GM12878 (cell line): ENCODE data around the gene PREB. TPM values are rescaled to one million over a fixed set of nuclear protein-coding genes. Genes with fewer than 3 reads are reported as not detected.

Source experiments
- CHD1 ChIP-seq: IDR thresholded peaks from 2 replicates; pipeline ENCODE4 v1.6.1; 2012; ENCODE audit warnings: low read depth, low read length, improper control_type of control experiment
- CHD4 ChIP-seq: fragments of 200-600 bp; sonication (generic); IDR thresholded peaks from 2 replicates; pipeline ENCODE4 v1.6.1; 2016; ENCODE audit warnings: mild to moderate bottlenecking
- KLF5 ChIP-seq: fragments of 450-650 bp; IDR thresholded peaks from 2 replicates; pipeline ENCODE4 v1.6.1; 2014; ENCODE audit warnings: mild to moderate bottlenecking; ENCODE audit not compliant: partially characterized antibody
- SRF ChIP-seq, 2 experiments: IDR thresholded peaks; 2 replicates each; pipeline ENCODE4 v1.6.1; 2011; ENCODE audit warnings: low read depth in 2 of 2, low read length in 2 of 2, mild to moderate bottlenecking in 1 of 2, moderate library complexity in 1 of 2
- ZNF384 ChIP-seq: IDR thresholded peaks from 2 replicates; pipeline ENCODE4 v1.6.1; 2012; ENCODE audit warnings: low read depth, mild to moderate bottlenecking, low read length, improper control_type of control experiment, borderline replicate concordance
- polyA plus RNA-seq, 11 experiments: library from polyadenylated mRNA; depleted of rRNA in 4 of 11; unstranded in 6 of 11; stranded (reverse) in 5 of 11; fragments of >200 nt; fragmentation: Nextera tagmentation in 4 of 11; fragmentation: Illumina TruSeq in 1 of 11; extraction: Ambion mirVana in 4 of 11; extraction: Trizol in 1 of 11; gene quantifications; 1 replicate in 1 of 11; 2 replicates in 10 of 11; pipeline versions ENCODE4 v1.2.1 to v1.2.3, GENCODE V29; 2011 to 2016; ENCODE audit warnings: inconsistent platforms in 2 of 11, missing spikeins in 2 of 11, low read depth in 1 of 11
- total RNA-seq, 4 experiments: library from RNA; depleted of rRNA in 3 of 4; stranded (reverse); fragments of >200 nt in 3 of 4; fragmentation: Illumina TruSeq in 1 of 4; extraction: Trizol in 1 of 4; gene quantifications; 2 replicates each; pipeline versions ENCODE4 v1.2.1 to v1.2.3, GENCODE V29; 2013 to 2021
- TF ChIP-seq, protein P1 (sequence below): fragments of 450-650 bp; IDR thresholded peaks from 2 replicates; pipeline ENCODE4 v1.6.1; 2017; ENCODE audit warnings: mild to moderate bottlenecking
- TF ChIP-seq, protein P2 (sequence below): fragments of 450-650 bp; formaldehyde crosslinking; IDR thresholded peaks from 2 replicates; pipeline ENCODE4 v1.4.0; 2022; ENCODE audit warnings: mild to moderate bottlenecking, moderate library complexity

Gene PREB
- total and polyA plus RNA-seq, 10 of the 15 experiments (the other 5 are each of a cell fraction or from before 2014, with no cell fraction given) = 26.3 to 101 (median 52.7) TPM

DNA sequence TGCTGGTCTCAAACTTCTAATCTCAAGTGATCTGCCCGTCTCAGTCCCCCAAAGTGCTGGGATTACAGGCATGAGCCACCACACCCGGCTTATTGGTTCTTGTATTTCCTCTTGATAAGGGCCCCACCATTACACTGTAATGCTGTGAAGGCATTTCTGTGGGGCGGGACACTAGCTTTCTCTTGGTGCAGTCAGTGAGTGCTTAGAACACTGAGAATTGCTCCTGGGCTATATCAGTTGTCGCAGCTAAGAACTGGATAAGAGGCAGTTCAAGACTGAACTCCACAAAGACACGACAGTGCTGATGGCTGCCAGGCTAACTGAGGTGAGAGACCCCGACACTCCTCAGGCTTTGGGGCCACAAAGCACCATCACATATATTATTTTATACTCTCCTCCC lies 45.8 kb downstream of the PREB start (continued):
- TF ChIP-seq, protein P1, sequence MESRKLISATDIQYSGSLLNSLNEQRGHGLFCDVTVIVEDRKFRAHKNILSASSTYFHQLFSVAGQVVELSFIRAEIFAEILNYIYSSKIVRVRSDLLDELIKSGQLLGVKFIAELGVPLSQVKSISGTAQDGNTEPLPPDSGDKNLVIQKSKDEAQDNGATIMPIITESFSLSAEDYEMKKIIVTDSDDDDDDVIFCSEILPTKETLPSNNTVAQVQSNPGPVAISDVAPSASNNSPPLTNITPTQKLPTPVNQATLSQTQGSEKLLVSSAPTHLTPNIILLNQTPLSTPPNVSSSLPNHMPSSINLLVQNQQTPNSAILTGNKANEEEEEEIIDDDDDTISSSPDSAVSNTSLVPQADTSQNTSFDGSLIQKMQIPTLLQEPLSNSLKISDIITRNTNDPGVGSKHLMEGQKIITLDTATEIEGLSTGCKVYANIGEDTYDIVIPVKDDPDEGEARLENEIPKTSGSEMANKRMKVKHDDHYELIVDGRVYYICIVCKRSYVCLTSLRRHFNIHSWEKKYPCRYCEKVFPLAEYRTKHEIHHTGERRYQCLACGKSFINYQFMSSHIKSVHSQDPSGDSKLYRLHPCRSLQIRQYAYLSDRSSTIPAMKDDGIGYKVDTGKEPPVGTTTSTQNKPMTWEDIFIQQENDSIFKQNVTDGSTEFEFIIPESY = no peak
- TF ChIP-seq, protein P2, sequence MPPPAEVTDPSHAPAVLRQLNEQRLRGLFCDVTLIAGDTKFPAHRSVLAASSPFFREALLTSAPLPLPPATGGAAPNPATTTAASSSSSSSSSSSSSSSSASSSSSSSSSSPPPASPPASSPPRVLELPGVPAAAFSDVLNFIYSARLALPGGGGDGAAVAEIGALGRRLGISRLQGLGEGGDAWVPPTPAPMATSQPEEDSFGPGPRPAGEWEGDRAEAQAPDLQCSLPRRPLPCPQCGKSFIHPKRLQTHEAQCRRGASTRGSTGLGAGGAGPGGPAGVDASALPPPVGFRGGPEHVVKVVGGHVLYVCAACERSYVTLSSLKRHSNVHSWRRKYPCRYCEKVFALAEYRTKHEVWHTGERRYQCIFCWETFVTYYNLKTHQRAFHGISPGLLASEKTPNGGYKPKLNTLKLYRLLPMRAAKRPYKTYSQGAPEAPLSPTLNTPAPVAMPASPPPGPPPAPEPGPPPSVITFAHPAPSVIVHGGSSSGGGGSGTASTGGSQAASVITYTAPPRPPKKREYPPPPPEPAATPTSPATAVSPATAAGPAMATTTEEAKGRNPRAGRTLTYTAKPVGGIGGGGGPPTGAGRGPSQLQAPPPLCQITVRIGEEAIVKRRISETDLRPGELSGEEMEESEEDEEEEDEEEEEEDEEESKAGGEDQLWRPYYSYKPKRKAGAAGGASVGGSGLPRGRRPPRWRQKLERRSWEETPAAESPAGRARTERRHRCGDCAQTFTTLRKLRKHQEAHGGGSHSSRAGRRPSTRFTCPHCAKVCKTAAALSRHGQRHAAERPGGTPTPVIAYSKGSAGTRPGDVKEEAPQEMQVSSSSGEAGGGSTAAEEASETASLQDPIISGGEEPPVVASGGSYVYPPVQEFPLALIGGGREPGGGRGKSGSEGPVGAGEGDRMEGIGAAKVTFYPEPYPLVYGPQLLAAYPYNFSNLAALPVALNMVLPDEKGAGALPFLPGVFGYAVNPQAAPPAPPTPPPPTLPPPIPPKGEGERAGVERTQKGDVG (CRISPR knock-in tag) = no peak
- TF ChIP-seq CHD1 (no peak), CHD4 (no peak), SRF (IDR thresholded peaks at IDR 0.05; ENCODE audit: low read depth in 2 of 2, low read length in 2 of 2) (no peak), ZNF384 (no peak), KLF5 (no peak)
